HG03558 (cell line): ENCODE results near the gene TPSG1.

Source experiments
- ATAC-seq: cut with Tn5 transposase; IDR thresholded peaks from one replicate; pipeline ENCODE4 v1.9.1; 2021; ENCODE audit warnings: moderate number of reproducible peaks; ENCODE audit not compliant: unreplicated experiment; ENCODE audit errors: extremely low read depth

The TPSG1 gene

DNA sequence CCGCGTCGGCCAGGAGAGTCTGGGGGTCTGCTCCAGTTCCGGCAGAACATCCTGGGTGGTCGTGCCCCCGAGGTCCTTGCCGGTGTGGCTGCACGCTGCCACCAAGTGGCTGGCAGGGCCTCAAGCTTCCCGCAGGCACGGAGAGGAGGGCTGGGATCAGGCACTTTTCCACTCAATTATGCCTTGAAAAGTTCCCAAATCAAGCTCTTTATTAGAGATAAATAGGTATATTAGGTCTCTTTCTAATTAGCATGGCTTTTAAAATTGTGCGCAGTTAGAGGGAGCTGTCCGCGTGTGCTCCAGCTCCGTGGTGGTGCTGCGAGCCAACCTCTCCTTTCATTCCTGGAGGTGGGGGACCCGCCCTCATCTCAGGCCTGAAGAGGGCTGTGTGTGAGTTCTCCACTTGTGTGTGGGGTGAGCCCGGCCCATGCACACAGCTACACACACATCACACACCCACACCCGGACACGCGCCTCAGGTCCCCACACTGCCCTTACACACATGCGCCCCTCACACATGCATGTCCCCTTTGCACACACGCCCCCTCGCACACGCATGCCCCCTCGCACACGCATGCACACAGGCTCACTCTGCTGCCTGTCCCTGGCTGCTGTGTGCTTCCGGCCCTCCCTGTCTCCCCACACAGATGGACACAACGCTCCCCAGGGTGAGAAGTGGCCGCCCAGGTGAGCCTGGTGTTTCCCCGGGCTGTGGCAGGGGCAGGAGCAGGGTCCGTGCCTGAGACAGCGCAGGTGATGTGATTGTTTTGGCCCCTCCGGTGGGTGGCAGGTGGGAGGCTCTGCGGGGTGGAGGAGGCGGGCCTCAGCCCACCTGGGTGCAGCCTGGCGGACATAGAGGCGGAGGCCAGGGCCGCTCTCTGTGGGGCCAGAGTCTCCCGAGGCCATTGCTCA lies 43.4 kb downstream of the TPSG1 start:
- ATAC-seq: no peak

- no peak for ATAC-seq
These were observed 44.3 kb downstream of the TPSG1 start for GRCh38 chr16:1180549-1181403.

DNA sequence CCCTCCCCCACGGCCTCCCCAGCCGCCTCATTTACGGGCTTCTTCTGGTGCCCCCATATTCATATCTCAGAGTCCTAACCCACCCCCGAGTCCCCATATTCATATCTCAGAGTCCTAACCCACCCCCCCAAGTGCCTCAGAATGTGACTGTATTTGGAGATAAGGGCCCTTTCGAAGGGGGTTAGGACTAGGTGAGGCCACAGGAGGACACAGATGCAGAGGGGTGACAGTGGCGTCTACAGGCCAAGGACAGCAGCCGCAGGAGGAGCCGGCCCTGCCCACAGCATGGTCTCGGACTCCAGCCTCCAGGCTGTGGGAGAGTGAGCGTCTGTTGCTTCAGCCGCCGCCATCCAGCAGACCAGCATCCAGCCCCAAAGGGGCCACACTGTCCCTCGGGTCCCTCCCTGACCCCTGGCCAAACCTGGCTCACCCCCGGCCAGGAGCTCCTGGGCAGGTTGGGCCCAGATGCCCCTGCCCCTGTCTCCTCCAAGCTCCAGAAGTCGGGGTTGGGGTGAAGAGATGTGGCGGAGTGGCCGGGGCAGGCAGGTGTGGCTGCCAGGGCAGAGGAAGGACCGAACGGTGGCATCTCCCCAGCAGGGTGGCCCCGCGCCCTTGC lies 46.7 kb downstream of the TPSG1 start:
- ATAC-seq: no peak

GRCh38 chr16:1177750-1178149 lies 47.3 kb downstream of the TPSG1 start:
- ATAC-seq: no peak

DNA sequence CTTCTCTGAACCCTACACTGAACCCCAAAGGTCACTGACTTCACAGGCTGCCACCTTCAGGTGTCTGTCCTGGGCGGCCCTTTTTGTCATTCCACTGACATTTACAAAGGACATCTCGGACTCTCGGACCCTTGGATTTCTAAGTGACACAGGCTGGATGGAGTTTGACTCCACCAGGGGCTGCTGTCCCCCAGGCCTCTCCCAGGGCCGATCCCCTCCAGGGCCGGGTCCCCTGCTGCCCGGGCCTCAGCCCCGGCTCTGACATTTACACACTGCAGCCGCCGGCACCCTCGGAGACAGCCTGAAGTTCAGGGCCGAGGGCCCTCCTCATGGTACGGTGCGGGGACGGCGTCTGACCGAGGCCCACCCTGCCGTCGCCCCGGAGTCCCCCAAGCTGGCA lies 48.0 kb downstream of the TPSG1 start:
- ATAC-seq: no peak

GRCh38 chr16:1176280-1176897 lies 48.7 kb downstream of the TPSG1 start:
- no peak for ATAC-seq

- no peak for ATAC-seq
These were observed 49.3 kb downstream of the TPSG1 start for GRCh38 chr16:1175566-1176279.

- ATAC-seq: no peak
These were observed 50.4 kb downstream of the TPSG1 start for GRCh38 chr16:1174477-1175357.

DNA sequence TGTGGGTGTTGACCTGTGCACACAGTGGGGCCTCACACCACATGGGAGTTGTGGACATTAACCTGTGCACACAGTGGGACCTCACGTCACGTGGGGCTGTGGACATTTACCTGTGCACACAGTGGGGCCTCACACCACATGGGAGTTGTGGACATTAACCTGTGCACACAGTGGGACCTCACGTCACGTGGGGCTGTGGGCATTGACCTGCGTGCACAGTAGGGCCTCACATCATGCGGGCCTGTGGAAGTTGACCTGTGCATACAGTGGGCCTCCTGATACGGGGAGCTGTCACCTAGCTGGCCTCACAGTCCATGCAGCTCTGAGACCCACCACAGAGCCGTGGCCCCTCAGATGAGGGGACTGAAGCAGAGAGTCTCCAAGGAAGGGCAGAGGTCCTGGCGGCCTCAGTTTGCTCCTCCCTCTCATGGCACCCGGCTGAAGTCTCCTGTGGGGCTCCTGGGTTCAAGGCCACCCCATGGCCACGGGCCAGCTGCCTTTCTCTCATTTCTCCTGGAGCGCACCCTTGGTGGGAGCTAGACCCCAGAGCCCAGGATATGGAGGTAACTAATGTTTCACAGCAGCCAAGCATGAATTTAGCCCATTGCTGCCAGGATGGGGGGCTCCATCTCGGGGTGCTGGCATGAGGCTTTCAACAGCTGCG lies 51.1 kb downstream of the TPSG1 start:
- no peak for ATAC-seq

DNA sequence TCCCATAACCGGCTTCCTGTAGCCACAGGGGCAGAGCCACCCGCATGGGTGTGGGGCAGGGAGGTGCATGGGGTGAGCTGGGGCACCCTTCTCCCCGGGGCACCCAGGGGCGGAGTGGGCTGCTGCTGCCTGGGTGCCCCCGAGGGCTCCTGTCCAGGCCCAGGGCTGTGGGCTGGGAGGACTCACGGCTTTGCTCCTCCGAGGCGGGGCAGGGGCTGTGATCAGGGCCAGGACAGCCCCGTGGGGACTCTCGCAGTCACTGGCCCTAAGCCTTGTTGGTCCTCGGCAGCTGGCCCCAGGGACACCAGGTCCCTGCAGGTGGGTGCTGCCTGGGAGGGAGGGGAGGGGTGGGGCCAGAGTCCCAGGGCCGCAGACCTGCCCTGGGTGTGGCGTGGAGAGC lies 52.4 kb downstream of the TPSG1 start:
- ATAC-seq: no peak

- no peak for ATAC-seq
These were observed 53.1 kb downstream of the TPSG1 start for GRCh38 chr16:1171854-1172428.
